Endothelial cell (in vitro differentiated cells): Measurements from ENCODE around the gene KCTD21. TPM values are rescaled to one million over a fixed set of nuclear protein-coding genes. Genes with fewer than 3 reads are reported as not detected.

Experiments used
- DNase-seq: peaks from one replicate; pipeline ENCODE4 v3.0.0; 2021; ENCODE audit warnings: low spot score
- H3K27ac Mint-ChIP-seq: one replicate; pipeline ENCODE4 v1.8.0; 2021; ENCODE audit warnings: mixed read lengths, inconsistent platforms; ENCODE audit not compliant: unreplicated experiment
- H3K27me3 Mint-ChIP-seq: one replicate; pipeline ENCODE4 v1.8.0; 2021; ENCODE audit warnings: mild to moderate bottlenecking, moderate library complexity, mixed read lengths, inconsistent platforms; ENCODE audit not compliant: unreplicated experiment
- H3K36me3 Mint-ChIP-seq: one replicate; pipeline ENCODE4 v1.8.0; 2021; ENCODE audit warnings: mild to moderate bottlenecking, low read depth, mixed read lengths, inconsistent platforms; ENCODE audit not compliant: unreplicated experiment
- H3K4me1 Mint-ChIP-seq: one replicate; pipeline ENCODE4 v1.8.0; 2021; ENCODE audit warnings: mild to moderate bottlenecking, mixed read lengths, inconsistent platforms; ENCODE audit not compliant: unreplicated experiment
- H3K4me3 Mint-ChIP-seq: one replicate; pipeline ENCODE4 v1.8.0; 2021; ENCODE audit warnings: mild to moderate bottlenecking, mixed read lengths, inconsistent platforms; ENCODE audit not compliant: unreplicated experiment
- H3K9me3 Mint-ChIP-seq: one replicate; pipeline ENCODE4 v1.8.0; 2021; ENCODE audit warnings: mixed read lengths, inconsistent platforms; ENCODE audit not compliant: unreplicated experiment
- CTCF ChIP-seq: fragments of 200-600 bp; sonication (generic); IDR thresholded peaks from one replicate; pipeline ENCODE4 v1.5.0; 2021; ENCODE audit warnings: antibody characterized with exemption; ENCODE audit not compliant: unreplicated experiment
- total RNA-seq: library from RNA; stranded (reverse); fragmentation: NEBNext Ultra II Directional; extraction: Animal tissue kit (Norgen Biotek cat#: 25700); gene quantifications from one replicate; pipeline ENCODE4 v1.2.1, GENCODE V29; 2021; ENCODE audit not compliant: unreplicated experiment

Gene KCTD21
- total RNA-seq, 1 donor from 2014 or later = 11.4 TPM

GRCh38 chr11:78132475-78132874, 56.0 kb downstream of the KCTD21 start:
- peaks cover 6% of the 10 kb centered on the region for H3K4me1 Mint-ChIP-seq
- H3K4me3 Mint-ChIP-seq = no peak overlapping the region
- no peaks in the 10 kb centered on the region for H3K36me3 Mint-ChIP-seq
- TF ChIP-seq CTCF = no peak
- DNase-seq = no peak
- H3K9me3 Mint-ChIP-seq = no peaks in the 10 kb centered on the region
- H3K27me3 Mint-ChIP-seq = no peaks in the 10 kb centered on the region
- no peak overlapping the region for H3K27ac Mint-ChIP-seq

- H3K4me3 Mint-ChIP-seq = no peak overlapping the region
- no peaks in the 10 kb centered on the region for H3K36me3 Mint-ChIP-seq
- no peak overlapping the region for H3K27ac Mint-ChIP-seq
- no peaks in the 10 kb centered on the region for H3K9me3 Mint-ChIP-seq
- no peaks in the 10 kb centered on the region for H3K27me3 Mint-ChIP-seq
- no peak for TF ChIP-seq CTCF
- no peak for DNase-seq
- H3K4me1 Mint-ChIP-seq = peaks cover 6% of the 10 kb centered on the region
These were observed 56.5 kb downstream of the KCTD21 start for GRCh38 chr11:78131956-78132355.

GRCh38 chr11:78127403-78127802, 61.0 kb downstream of the KCTD21 start:
- Mint-ChIP-seq H3K9me3 (no peaks in the 10 kb centered on the region), H3K4me3 (no peak overlapping the region), H3K36me3 (peaks cover 3% of the 10 kb centered on the region), H3K27me3 (no peaks in the 10 kb centered on the region), H3K4me1 (peaks cover 6% of the 10 kb centered on the region), H3K27ac (no peak overlapping the region)
- TF ChIP-seq CTCF = no peak
- no peak for DNase-seq

Other genes with a start within 250 kb of the KCTD21 start
- 40.9 TPM for gene INTS4, start 194.0 kb downstream of the KCTD21 start, total RNA-seq
- gene KCTD14, start 165.3 kb downstream of the KCTD21 start, total RNA-seq = 0.97 TPM
- gene THRSP, start 124.8 kb downstream of the KCTD21 start, total RNA-seq = not detected
- gene NDUFC2, start 108.8 kb downstream of the KCTD21 start, total RNA-seq = 203 TPM
- gene ALG8, start 49.0 kb downstream of the KCTD21 start, total RNA-seq = 31.4 TPM
- gene USP35, start 293 bp upstream of the KCTD21 start, total RNA-seq = 26.0 TPM
- 81.0 TPM for gene GAB2, start 229.2 kb upstream of the KCTD21 start, total RNA-seq